ENCODE data around the gene NKAIN4.

Gene NKAIN4

GRCh38 chr20:63293456-63293855 is 39.2 kb upstream of the NKAIN4 start:
- no peak overlapping the region for H3K4me3 ChIP-seq (replicated peaks in 1 of 2; ENCODE audit: low read depth in 2 of 2, low read length in 2 of 2)
- TF ChIP-seq CTCF (IDR thresholded peaks at IDR 0.05; ENCODE audit: low read depth, low read length), result no peak
- DNase-seq (ENCODE audit: low read depth in 2 of 2), result no peak

- no peak for TF ChIP-seq CTCF (IDR thresholded peaks at IDR 0.05; ENCODE audit: low read depth, low read length)
Measured at GRCh38 chr20:63292904-63293303, 38.6 kb upstream of the NKAIN4 start, which contains the start of gene COL20A1. COL20A1 (plus strand) TSS chr20:63293186; CDS start chr20:63295108, 1,922 bp downstream.

GRCh38 chr20:63292292-63292701 is 38.0 kb upstream of the NKAIN4 start:
- no peak for DNase-seq (ENCODE audit: low read depth in 2 of 2)
- TF ChIP-seq CTCF (IDR thresholded peaks at IDR 0.05; ENCODE audit: low read depth, low read length), result no peak
- no peak overlapping the region for H3K4me3 ChIP-seq (replicated peaks in 1 of 2; ENCODE audit: low read depth in 2 of 2, low read length in 2 of 2)

More at GRCh38 chr20:63292904-63293303, 38.6 kb upstream of the NKAIN4 start, which contains the start of gene COL20A1:
- DNase-seq (ENCODE audit: low read depth in 2 of 2), result no peak
- H3K4me3 ChIP-seq (replicated peaks in 1 of 2; ENCODE audit: low read depth in 2 of 2, low read length in 2 of 2), result no peak within 1 kb of the TSS

DNA sequence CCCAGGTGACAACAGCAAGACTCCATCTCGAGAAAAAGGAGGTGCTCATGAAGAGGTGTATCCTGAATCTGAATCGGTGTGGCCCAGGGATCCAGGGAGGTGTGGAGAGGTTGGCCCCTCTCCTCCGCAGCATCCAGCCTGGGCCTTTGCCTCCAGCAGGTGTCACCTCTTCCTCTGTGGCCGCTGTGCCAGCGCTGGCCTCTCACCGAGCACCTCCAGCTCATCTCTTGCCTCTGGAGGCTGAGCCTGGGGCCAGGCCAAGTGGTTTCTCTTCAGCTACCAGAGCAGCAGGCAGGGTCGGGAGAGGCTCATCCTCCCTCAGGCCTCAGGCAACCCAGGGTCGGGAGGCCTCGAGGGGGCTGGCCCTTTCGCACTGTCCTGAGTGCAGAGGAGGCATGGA is 37.5 kb upstream of the NKAIN4 start:
- DNase-seq (ENCODE audit: low read depth in 2 of 2), result no peak
- H3K4me3 ChIP-seq (replicated peaks in 1 of 2; ENCODE audit: low read depth in 2 of 2, low read length in 2 of 2), result no peak overlapping the region
- TF ChIP-seq CTCF (IDR thresholded peaks at IDR 0.05; ENCODE audit: low read depth, low read length), result no peak

DNA sequence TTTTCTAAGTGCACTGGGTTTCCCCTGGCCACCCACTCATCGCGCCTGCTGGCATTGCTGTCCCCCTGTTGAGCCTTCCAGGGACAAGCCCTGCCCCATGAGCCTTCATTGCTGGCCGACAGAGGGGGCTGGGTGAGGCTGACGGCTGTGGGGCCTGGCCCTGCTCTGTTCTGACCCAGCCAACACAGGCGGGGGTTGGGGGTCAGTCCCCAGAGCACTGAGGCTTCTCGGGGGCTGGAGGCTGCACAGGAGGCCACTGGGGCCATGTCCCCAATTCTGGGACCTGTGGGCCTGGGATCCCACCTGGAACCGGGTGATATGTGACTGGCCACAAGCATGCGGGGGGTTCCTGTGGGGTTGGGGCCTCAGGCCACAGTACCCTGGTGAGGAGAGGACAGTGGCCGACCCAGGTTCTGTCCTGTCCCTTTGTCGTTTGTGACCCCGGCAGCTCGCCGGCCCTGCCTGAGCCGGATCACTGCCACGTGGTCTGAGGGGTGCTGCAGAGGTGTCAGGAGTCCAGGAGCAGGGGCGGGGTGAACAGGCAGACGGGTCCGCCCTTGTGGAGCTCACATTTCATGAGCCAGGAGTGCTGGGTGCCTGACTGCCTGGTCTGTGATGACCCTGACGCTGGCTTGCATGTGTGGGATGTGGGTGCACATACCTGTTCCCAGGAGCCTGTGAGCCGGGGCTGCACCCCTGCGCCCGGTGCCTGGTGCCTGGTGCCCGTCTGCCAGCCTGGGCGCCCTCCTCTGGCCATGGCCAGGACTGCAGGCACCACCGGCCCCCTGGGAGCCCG is 36.6 kb upstream of the NKAIN4 start:
- TF ChIP-seq CTCF (IDR thresholded peaks at IDR 0.05; ENCODE audit: low read depth, low read length), result peak; percentile 64
- no peak overlapping the region for H3K4me3 ChIP-seq (replicated peaks in 1 of 2; ENCODE audit: low read depth in 2 of 2, low read length in 2 of 2)
- DNase-seq (ENCODE audit: low read depth in 2 of 2), result peak; percentile 30 to 34

GRCh38 chr20:63290136-63290676 is 35.9 kb upstream of the NKAIN4 start:
- no peak overlapping the region for H3K4me3 ChIP-seq (replicated peaks in 1 of 2; ENCODE audit: low read depth in 2 of 2, low read length in 2 of 2)
- no peak for DNase-seq (ENCODE audit: low read depth in 2 of 2)
- TF ChIP-seq CTCF (IDR thresholded peaks at IDR 0.05; ENCODE audit: low read depth, low read length), result no peak

Data from cardiac fibroblast (primary cell).